NCI-H748 treated with DMSO at 0.1 percent for 48 hours (cell line): Measurements from ENCODE around the gene XXYLT1.

Experiments
- DNase-seq: peaks from one replicate; lab custom pipeline; 2025; lab: John Stamatoyannopoulos, UW

XXYLT1 gene

DNA sequence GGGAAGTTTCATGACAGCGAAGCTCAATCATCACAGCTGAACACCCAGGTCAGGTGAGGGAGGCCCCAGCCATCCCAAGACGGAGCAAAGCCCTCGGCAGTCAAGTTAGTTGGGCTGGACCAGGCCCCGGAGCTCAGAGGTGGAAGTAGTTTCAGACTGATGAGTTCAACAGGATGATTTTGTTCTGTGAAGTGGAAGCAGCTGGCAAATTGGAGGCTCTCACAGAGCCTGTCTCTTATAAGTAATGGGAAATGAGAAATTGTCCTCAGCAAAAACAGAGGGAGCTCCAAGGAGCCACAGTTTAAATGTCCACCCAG lies 245.1 kb downstream of the XXYLT1 start:
- DNase-seq = no peak

GRCh38 chr3:195025056-195025883 lies 245.7 kb downstream of the XXYLT1 start:
- DNase-seq = no peak

DNA sequence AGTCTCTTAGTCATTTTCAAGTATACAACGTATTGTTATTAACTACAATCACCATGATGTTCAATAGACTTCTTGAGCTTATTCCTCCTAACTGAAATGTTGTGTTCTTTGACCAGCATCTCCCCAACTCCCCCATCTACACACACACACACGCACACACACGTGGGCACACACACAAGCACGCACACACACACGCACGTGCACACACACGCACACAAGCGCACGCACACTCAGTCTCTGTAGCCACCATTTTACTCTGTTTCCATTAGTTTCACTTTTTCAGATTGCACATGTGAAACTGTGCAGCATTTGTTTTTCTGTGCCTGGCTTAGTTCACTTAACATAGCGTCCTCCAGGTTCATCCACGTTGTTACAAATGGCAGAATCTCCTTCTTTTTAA lies 247.0 kb downstream of the XXYLT1 start:
- DNase-seq = no peak

GRCh38 chr3:195023576-195023975 lies 247.4 kb downstream of the XXYLT1 start:
- no peak for DNase-seq

- DNase-seq = no peak
Observed at GRCh38 chr3:195021692-195022091, 249.3 kb downstream of the XXYLT1 start.

- DNase-seq = no peak
Observed at GRCh38 chr3:195020921-195021320, 250.0 kb downstream of the XXYLT1 start.

DNA sequence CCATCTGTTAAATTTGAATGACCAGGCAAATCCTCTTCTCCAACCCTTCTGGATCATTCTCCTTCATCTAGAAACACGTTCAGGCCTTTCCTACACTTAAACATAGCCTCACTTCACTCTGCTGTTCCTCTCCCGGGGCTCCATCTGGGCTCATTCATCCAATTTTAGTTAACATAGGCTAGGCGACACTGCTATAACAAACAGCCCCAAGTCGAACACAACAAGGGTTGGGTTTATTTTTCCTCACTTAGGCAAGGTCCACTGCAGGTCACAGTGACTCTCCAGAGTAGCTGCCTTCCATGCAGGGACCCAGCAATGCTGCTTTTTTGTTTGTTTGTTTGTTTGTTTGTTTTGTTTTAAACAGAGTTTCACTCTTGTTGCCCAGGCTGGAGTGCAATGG lies 250.8 kb downstream of the XXYLT1 start:
- no peak for DNase-seq

DNA sequence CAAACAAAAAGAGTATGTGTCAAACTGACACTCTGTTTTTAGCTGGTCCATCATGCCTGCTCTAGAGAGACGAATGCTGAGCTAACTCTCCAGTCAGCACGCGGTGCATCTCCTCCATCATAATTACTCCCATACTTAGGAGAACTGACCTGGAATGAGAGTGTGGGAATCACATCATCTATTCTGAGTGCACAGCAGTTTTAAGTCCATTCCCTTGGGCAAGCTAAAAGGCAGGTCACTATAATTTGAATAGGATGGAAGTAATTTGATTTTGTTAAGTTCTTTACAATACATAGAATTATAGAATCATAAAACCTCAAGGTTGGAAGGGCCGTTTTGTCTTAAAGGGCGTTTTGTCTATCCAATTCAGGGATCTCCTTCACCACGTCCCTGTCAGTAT lies 251.6 kb downstream of the XXYLT1 start:
- DNase-seq = no peak
